GM06990 (cell line): ENCODE measurements around the gene FBXO31.
"Not testable (repeated sequence)": the region's sequence is repeated elsewhere in the genome, so short reads cannot be mapped to it uniquely, and the experiment has no call there.

Experiments
- DNase-seq: peaks from one replicate; pipeline ENCODE4 v3.0.0-alpha.2; 2011; ENCODE audit not compliant: insufficient read length; ENCODE audit errors: extremely low read depth
- H3K27me3 ChIP-seq: replicated peaks from 2 replicates; pipeline ENCODE4 v1.6.0; 2011; ENCODE audit warnings: low read length; ENCODE audit not compliant: control insufficient read depth, insufficient read depth
- H3K36me3 ChIP-seq: 2 replicates; pipeline ENCODE4 v1.5.1; 2011; ENCODE audit warnings: low read length; ENCODE audit not compliant: control insufficient read depth, insufficient read depth
- H3K4me3 ChIP-seq: replicated peaks from 2 replicates; pipeline ENCODE4 v1.5.1; 2011; ENCODE audit warnings: low read depth, mild to moderate bottlenecking, control low read depth, low read length
- CTCF ChIP-seq: IDR thresholded peaks from 2 replicates; pipeline ENCODE4 v1.5.1; 2011; ENCODE audit warnings: low read length, control low read depth, mild to moderate bottlenecking, inconsistent platforms; ENCODE audit not compliant: insufficient read depth, poor library complexity, severe bottlenecking

The FBXO31 gene

GRCh38 chr16:87384162-87384874, 742 bp upstream of the FBXO31 start:
- no peak for DNase-seq
- no peak for TF ChIP-seq CTCF
- Histone ChIP-seq H3K4me3 (peak overlapping the region; percentile 69), H3K36me3 (no peaks in the 10 kb centered on the region), H3K27me3 (no peaks in the 10 kb centered on the region)

- no peaks in the 10 kb centered on the region for H3K27me3 ChIP-seq
- no peak for DNase-seq
- peak overlapping the region; percentile 69 for H3K4me3 ChIP-seq
- H3K36me3 ChIP-seq: no peaks in the 10 kb centered on the region
- TF ChIP-seq CTCF: no peak
Observed at GRCh38 chr16:87382023-87382785, 1.4 kb downstream of the FBXO31 start.

GRCh38 chr16:87380881-87381280, 2.7 kb downstream of the FBXO31 start:
- H3K27me3 ChIP-seq: no peaks in the 10 kb centered on the region
- no peak for DNase-seq

GRCh38 chr16:87380403-87380802, 3.2 kb downstream of the FBXO31 start:
- H3K27me3 ChIP-seq: no peaks in the 10 kb centered on the region
- peak overlapping the region; percentile 69 for H3K4me3 ChIP-seq
- no peak for TF ChIP-seq CTCF

More at GRCh38 chr16:87380881-87381280, 2.7 kb downstream of the FBXO31 start:
- TF ChIP-seq CTCF: no peak
- Histone ChIP-seq H3K4me3 (peak overlapping the region; percentile 69), H3K36me3 (no peaks in the 10 kb centered on the region; the same call in 1 of the 2 replicates)

GRCh38 chr16:87379312-87379752, 4.2 kb downstream of the FBXO31 start:
- not testable (repeated sequence) for H3K27me3 ChIP-seq, H3K36me3 ChIP-seq, H3K4me3 ChIP-seq, DNase-seq

More at GRCh38 chr16:87380403-87380802, 3.2 kb downstream of the FBXO31 start:
- H3K36me3 ChIP-seq: no peaks in the 10 kb centered on the region; the same call in 1 of the 2 replicates
- no peak for DNase-seq

- Histone ChIP-seq H3K27me3 (no peaks in the 10 kb centered on the region), H3K4me3 (no peak overlapping the region), H3K36me3 (no peaks in the 10 kb centered on the region; the same call in 1 of the 2 replicates)
- no peak for TF ChIP-seq CTCF
- no peak for DNase-seq
Observed at GRCh38 chr16:87376660-87377059, 6.9 kb downstream of the FBXO31 start.
